AG10803 (cell line): Measurements from ENCODE around the gene PDE6A.
A peak's percentile ranks its signal among the peaks of the same experiment; 100 is the strongest.

Experiments used
- DNase-seq: peaks from one replicate; pipeline ENCODE4 v3.0.0; 2010; ENCODE audit warnings: low read depth
- H3K4me3 ChIP-seq: 2 replicates; pipeline ENCODE4 v1.5.1; 2011; ENCODE audit warnings: mild to moderate bottlenecking, low read length, control low read depth
- TF ChIP-seq, protein P1 (sequence below): conservative IDR thresholded peaks from 2 replicates; pipeline ENCODE4 v1.5.1; 2011; ENCODE audit warnings: mild to moderate bottlenecking, low read length, control low read depth, inconsistent platforms

PDE6A gene

DNA sequence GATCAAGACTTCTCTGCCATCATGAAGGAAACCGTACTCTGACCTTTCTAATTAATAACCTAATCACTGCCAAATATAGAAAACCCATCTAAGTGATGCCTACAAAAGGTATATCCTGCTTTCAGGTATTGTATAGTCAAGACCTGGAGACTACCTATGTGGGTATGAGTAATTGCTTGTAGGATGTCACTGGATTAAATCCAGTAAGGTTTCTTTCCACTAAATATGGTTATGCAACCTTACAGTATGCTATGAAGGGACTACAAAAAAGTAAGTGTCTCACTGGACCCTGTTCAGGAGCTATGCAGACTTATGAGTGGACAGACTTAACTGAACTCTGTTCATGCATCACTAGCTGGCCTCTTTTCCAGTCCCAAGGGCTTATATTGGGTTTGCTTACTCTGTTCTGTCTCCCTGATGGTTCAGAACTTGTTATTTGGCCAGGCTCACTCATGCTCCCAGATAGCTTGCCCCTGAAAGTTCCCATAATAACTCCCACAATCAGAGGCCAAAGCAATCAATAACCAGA, 51.1 kb downstream of the PDE6A start:
- DNase-seq = no peak
- H3K4me3 ChIP-seq = no peak overlapping the region
- TF ChIP-seq, protein P1, sequence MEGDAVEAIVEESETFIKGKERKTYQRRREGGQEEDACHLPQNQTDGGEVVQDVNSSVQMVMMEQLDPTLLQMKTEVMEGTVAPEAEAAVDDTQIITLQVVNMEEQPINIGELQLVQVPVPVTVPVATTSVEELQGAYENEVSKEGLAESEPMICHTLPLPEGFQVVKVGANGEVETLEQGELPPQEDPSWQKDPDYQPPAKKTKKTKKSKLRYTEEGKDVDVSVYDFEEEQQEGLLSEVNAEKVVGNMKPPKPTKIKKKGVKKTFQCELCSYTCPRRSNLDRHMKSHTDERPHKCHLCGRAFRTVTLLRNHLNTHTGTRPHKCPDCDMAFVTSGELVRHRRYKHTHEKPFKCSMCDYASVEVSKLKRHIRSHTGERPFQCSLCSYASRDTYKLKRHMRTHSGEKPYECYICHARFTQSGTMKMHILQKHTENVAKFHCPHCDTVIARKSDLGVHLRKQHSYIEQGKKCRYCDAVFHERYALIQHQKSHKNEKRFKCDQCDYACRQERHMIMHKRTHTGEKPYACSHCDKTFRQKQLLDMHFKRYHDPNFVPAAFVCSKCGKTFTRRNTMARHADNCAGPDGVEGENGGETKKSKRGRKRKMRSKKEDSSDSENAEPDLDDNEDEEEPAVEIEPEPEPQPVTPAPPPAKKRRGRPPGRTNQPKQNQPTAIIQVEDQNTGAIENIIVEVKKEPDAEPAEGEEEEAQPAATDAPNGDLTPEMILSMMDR = no peak

DNA sequence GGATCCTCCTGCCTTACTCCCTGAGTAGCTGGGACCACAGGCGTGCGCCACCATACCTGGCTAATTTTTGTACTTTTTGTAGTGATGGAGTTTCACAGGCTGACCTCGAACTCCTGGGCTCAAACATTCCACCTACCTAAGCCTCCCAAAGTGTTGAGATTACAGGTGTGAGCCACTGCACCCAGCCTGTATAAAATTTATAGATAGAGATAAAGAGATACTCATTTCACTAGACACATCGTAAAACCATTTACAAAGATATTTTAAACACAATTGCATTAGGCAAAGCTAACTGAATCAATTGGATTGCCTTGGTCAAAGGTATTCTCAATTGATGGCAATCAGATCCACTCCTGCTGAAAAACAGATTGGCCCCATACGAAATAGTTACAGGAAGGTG, 52.0 kb downstream of the PDE6A start:
- no peak overlapping the region for H3K4me3 ChIP-seq
- TF ChIP-seq, protein P1 = no peak
- no peak for DNase-seq

DNA sequence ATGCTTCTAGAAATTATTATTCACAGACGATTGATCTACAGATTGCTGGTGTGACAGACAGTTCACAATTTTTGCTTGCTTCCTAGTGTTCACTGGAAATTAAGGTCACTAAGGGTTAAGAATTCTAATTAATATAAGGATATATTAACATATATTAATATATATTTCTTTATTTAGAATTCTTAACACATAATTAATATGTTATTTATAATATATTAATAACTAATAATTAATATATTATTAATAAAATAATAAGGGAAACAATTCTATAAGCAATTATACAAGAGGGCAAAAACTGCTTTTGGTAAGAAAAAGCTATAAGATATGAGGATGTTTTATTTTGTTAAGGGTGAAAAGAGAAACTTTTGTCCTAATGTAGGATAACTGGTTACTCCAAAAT, 56.3 kb downstream of the PDE6A start:
- no peak overlapping the region for H3K4me3 ChIP-seq
- TF ChIP-seq, protein P1 = no peak

DNA sequence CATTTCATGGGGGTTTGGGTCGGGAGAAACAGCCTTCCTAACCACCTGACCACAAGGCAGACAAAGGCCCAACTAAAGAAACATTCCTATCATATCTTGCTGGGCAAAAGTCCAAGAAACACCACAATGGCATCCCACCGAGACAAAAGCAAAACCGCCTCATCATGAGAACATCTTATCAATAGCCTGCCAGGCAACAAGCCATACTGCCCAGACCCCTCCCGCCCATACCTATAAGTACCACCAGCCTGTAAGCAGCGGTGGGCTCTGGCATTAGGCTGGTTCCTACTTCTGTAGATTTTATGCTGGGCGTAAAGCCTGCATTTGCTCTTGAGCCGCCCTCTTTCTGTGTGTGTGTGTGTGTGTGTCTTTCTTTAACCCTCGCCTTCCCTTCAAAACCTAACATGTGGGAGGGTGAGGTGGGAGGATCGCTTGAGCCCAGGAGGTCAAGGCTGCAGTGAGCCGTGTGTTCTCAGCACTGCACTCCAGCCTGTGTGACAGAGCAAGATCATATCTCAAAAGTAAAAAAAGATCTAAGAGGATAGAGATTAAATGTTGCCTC, 56.9 kb downstream of the PDE6A start:
- peak; percentile 71 for DNase-seq
- H3K4me3 ChIP-seq = no peak overlapping the region
- TF ChIP-seq, protein P1 = no peak

More for the DNA sequence above, 56.3 kb downstream of the PDE6A start:
- DNase-seq = no peak

DNA sequence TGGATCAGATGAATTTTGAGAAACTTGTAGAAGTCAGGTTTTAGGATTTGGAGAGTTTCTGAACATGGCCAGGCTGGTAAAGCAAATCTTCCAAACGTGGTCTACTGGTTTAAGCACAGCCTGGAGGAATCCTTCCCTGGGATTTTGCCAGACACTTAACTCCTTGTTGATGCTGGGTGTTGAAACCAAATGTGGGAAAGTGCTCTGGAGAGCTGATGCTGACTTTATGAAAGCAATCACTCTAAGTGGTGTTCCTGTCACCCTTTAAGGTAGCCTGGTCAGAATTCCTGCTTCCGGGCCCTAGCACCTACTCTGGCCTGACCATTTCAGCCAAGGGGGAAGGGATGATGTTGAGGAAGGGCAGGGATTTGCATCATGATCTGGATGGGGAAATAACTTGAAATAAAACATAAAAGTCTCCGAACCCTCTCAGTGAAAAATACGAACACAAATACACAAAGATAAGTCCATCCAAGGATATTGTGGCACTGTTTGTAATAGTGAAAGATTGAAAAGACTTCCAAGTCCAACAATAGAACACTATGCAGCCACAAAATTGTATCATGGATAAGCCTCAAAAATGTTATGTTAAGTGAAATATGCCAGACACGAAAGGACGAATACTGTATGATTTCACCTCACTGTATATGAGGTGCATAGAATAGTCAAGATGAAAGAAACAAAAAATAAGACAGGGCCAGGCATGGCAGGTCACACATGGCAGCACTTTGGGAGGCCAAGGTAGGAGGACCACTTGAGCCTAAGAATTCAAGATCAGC, 57.7 kb downstream of the PDE6A start:
- DNase-seq = peak; percentile 43

DNA sequence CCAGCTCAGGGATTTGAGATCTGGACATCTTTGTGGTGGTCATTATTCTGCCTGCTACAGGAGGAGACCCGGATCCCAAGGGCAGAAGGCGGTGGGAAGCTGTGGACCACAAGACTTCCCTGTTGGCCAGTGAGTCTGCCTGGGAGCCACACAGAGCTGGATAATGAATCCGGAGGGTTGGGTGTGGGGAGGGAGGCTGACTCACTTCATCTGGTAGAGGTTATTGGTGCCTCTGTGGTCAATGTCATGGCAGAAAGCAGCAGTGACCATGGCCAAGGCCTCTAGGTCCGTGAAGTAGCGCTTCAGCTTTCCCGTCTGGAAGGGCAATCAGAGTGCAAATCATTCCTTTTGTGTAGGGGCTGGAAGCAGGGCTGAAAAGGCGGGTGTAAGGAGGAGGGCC, 58.5 kb downstream of the PDE6A start:
- no peak overlapping the region for H3K4me3 ChIP-seq
- peak; percentile 5 for DNase-seq
- TF ChIP-seq, protein P1 = no peak

More for the DNA sequence above, 57.7 kb downstream of the PDE6A start:
- H3K4me3 ChIP-seq = no peak overlapping the region
- TF ChIP-seq, protein P1 = no peak

DNA sequence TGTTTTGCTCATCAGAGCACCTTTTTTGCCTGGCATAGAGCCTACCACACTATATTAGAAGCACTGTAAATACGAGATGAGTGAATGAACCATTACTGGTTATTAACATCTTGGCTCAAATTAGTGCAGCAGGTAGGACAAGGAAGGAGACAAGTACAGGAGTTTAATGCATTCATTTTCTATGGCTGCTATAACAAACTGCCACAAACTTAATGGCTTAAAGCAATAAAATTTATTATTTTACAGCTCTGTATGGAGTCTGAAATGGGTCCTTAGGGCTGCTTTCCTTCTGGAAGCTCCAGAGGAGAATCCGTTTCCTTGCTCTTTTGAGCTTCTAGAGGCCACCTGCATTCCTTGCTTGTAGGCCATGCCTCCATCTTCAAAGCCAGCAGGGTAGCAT, 59.1 kb downstream of the PDE6A start:
- TF ChIP-seq, protein P1 = no peak

More for the DNA sequence above, 59.1 kb downstream of the PDE6A start:
- DNase-seq = no peak
- no peak overlapping the region for H3K4me3 ChIP-seq
